Nephron (organoid): ENCODE data around the gene KHK.
"Not testable (repeated sequence)": the region's sequence is repeated elsewhere in the genome, so short reads cannot be mapped to it uniquely, and the experiment has no call there.

Experiments
- H3K27ac Mint-ChIP-seq, 3 experiments: 2 replicates each; pipeline ENCODE4 v1.8.0; 2020; ENCODE audit warnings: mixed read lengths in 3 of 3, mild to moderate bottlenecking in 2 of 3, moderate library complexity in 1 of 3
- H3K27me3 Mint-ChIP-seq: 2 replicates; pipeline ENCODE4 v1.8.0; 2021; ENCODE audit warnings: low read depth, mild to moderate bottlenecking, moderate library complexity, mixed read lengths
- H3K36me3 Mint-ChIP-seq: 2 replicates; pipeline ENCODE4 v1.8.0; 2020; ENCODE audit warnings: low read depth, mixed read lengths
- H3K4me1 Mint-ChIP-seq: 2 replicates; pipeline ENCODE4 v1.8.0; 2020; ENCODE audit warnings: mixed read lengths
- H3K4me3 Mint-ChIP-seq, 3 experiments: 2 replicates each; pipeline ENCODE4 v1.8.0; 2020; ENCODE audit warnings: mild to moderate bottlenecking in 3 of 3, mixed read lengths in 3 of 3, moderate library complexity in 2 of 3
- H3K9me3 Mint-ChIP-seq: 2 replicates; pipeline ENCODE4 v1.8.0; 2020; ENCODE audit warnings: mixed read lengths
- CTCF ChIP-seq, 3 experiments: fragments of 200-600 bp; sonication (generic); IDR thresholded peaks; one replicate each; pipeline ENCODE4 v1.5.0; 2021; ENCODE audit warnings: antibody characterized with exemption in 3 of 3; ENCODE audit not compliant: unreplicated experiment in 3 of 3

The KHK gene

GRCh38 chr2:27071990-27072830 is 14.4 kb upstream of the KHK start:
- H3K4me1 Mint-ChIP-seq = peaks cover 73% of the 10 kb centered on the region
- H3K36me3 Mint-ChIP-seq = peaks cover 33% of the 10 kb centered on the region
- H3K27ac Mint-ChIP-seq = peak overlapping the region; percentile 97 to 99 (median 98)
- H3K27me3 Mint-ChIP-seq = no peaks in the 10 kb centered on the region
- peak overlapping the region; percentile 87 to 91 (median 90) for H3K4me3 Mint-ChIP-seq
- no peaks in the 10 kb centered on the region for H3K9me3 Mint-ChIP-seq
- TF ChIP-seq CTCF (IDR thresholded peaks at IDR 0.05; ENCODE audit: unreplicated experiment in 3 of 3) = no peak

- peak overlapping the region; percentile 97 to 99 (median 98) for H3K27ac Mint-ChIP-seq
- peak overlapping the region; percentile 87 to 91 (median 90) for H3K4me3 Mint-ChIP-seq
- no peak for TF ChIP-seq CTCF (IDR thresholded peaks at IDR 0.05; ENCODE audit: unreplicated experiment in 3 of 3)
- peaks cover 79% of the 10 kb centered on the region for H3K4me1 Mint-ChIP-seq
- no peaks in the 10 kb centered on the region for H3K9me3 Mint-ChIP-seq
- H3K27me3 Mint-ChIP-seq = no peaks in the 10 kb centered on the region
- H3K36me3 Mint-ChIP-seq = peaks cover 28% of the 10 kb centered on the region
These were observed 13.7 kb upstream of the KHK start for GRCh38 chr2:27072920-27073319.

GRCh38 chr2:27073782-27074181 is 12.8 kb upstream of the KHK start:
- peaks cover 82% of the 10 kb centered on the region for H3K4me1 Mint-ChIP-seq

GRCh38 chr2:27074738-27075565 is 11.6 kb upstream of the KHK start:
- no peaks in the 10 kb centered on the region for H3K9me3 Mint-ChIP-seq

More at GRCh38 chr2:27073782-27074181, 12.8 kb upstream of the KHK start:
- H3K9me3 Mint-ChIP-seq = no peaks in the 10 kb centered on the region
- peak overlapping the region; percentile 97 to 99 (median 98) for H3K27ac Mint-ChIP-seq
- no peak for TF ChIP-seq CTCF (IDR thresholded peaks at IDR 0.05; ENCODE audit: unreplicated experiment in 3 of 3)
- no peaks in the 10 kb centered on the region for H3K27me3 Mint-ChIP-seq
- H3K36me3 Mint-ChIP-seq = peaks cover 20% of the 10 kb centered on the region
- peak overlapping the region; percentile 9 to 70 (median 26) for H3K4me3 Mint-ChIP-seq

GRCh38 chr2:27075566-27075871 is 11.1 kb upstream of the KHK start:
- not testable (repeated sequence) for H3K27me3 Mint-ChIP-seq, H3K9me3 Mint-ChIP-seq, H3K36me3 Mint-ChIP-seq
- Mint-ChIP-seq H3K4me1 (peaks cover 74% of the 10 kb centered on the region), H3K4me3 (peak overlapping the region; percentile 17 to 57 (median 37)), H3K27ac (peak overlapping the region; percentile 97 to 99 (median 98))

More at GRCh38 chr2:27074738-27075565, 11.6 kb upstream of the KHK start:
- Mint-ChIP-seq H3K27me3 (no peaks in the 10 kb centered on the region), H3K27ac (peak overlapping the region; percentile 97 to 99 (median 98)), H3K36me3 (peaks cover 8% of the 10 kb centered on the region), H3K4me1 (peaks cover 74% of the 10 kb centered on the region), H3K4me3 (peak overlapping the region; percentile 17 to 57 (median 37))
- TF ChIP-seq CTCF (IDR thresholded peaks at IDR 0.05; ENCODE audit: unreplicated experiment in 3 of 3) = no peak

- H3K27ac Mint-ChIP-seq = peak overlapping the region; percentile 91 to 99 (median 98)
- no peaks in the 10 kb centered on the region for H3K9me3 Mint-ChIP-seq
- TF ChIP-seq CTCF (IDR thresholded peaks at IDR 0.05; ENCODE audit: unreplicated experiment in 3 of 3) = no peak
- H3K27me3 Mint-ChIP-seq = peaks cover 3% of the 10 kb centered on the region
- H3K4me1 Mint-ChIP-seq = peaks cover 75% of the 10 kb centered on the region
- peak overlapping the region; percentile 3 to 51 (median 47) for H3K4me3 Mint-ChIP-seq
- peaks cover 5% of the 10 kb centered on the region for H3K36me3 Mint-ChIP-seq
These were observed 10.2 kb upstream of the KHK start for GRCh38 chr2:27076323-27076722.
